ENCODE measurements around the gene INPP5D.

- TF ChIP-seq POLR2A (IDR thresholded peaks at IDR 0.05; ENCODE audit: low read depth), result no peak
- no peak for TF ChIP-seq CTCF (IDR thresholded peaks at IDR 0.05)
These were observed 157.8 kb downstream of the INPP5D start for GRCh38 chr2:233217892-233218377.
